HepG2 (cell line): ENCODE results near the gene NME9. TPM values are rescaled to one million over a fixed set of nuclear protein-coding genes. Genes with fewer than 3 reads are reported as not detected.
A peak's percentile ranks its signal among the peaks of the same experiment; 100 is the strongest.

ENCODE experiments used
- ARHGAP35 ChIP-seq: sonication (generic); formaldehyde crosslinking; IDR thresholded peaks from 2 replicates; pipeline ENCODE4 v1.9.0; 2022; ENCODE audit warnings: mild to moderate bottlenecking, inconsistent platforms, moderate library complexity, missing genetic modification reagents, borderline replicate concordance
- DNMT3B ChIP-seq: conservative IDR thresholded peaks from 2 replicates; pipeline ENCODE4 v1.6.1; 2016; ENCODE audit warnings: missing biosample characterization, control low read depth
- HHEX ChIP-seq: IDR thresholded peaks from 2 replicates; pipeline ENCODE4 v1.6.1; 2016; ENCODE audit warnings: control low read depth
- HNF4A ChIP-seq: sonication (generic); formaldehyde crosslinking; IDR thresholded peaks from 2 replicates; pipeline ENCODE4 v1.4.0; 2020; ENCODE audit warnings: missing genetic modification reagents
- HNF4G ChIP-seq, 2 experiments: sonication (generic) in 1 of 2; formaldehyde crosslinking in 1 of 2; IDR thresholded peaks; 2 replicates each; pipeline versions ENCODE4 v1.4.0 to v1.6.1; 2011 to 2020; ENCODE audit warnings: borderline replicate concordance in 2 of 2, low read depth in 2 of 2, mild to moderate bottlenecking in 2 of 2, low read length in 1 of 2, missing genetic modification reagents in 1 of 2, moderate library complexity in 1 of 2
- HOXA7 ChIP-seq: sonication (generic); formaldehyde crosslinking; IDR thresholded peaks from 2 replicates; pipeline ENCODE4 v1.8.1; 2022; ENCODE audit warnings: mild to moderate bottlenecking, missing genetic modification reagents, moderate library complexity
- NFYB ChIP-seq: sonication (generic); formaldehyde crosslinking; IDR thresholded peaks from 2 replicates; pipeline ENCODE4 v1.4.0; 2020; ENCODE audit warnings: missing genetic modification reagents
- NKX3-1 ChIP-seq: sonication (generic); formaldehyde crosslinking; IDR thresholded peaks from 2 replicates; pipeline ENCODE4 v1.5.0; 2020; ENCODE audit warnings: missing genetic modification reagents
- RFX3 ChIP-seq: IDR thresholded peaks from 2 replicates; pipeline ENCODE4 v1.6.1; 2016; ENCODE audit warnings: missing biosample characterization, missing genetic modification reagents
- SUZ12 ChIP-seq: fragments of 150-350 bp; IDR thresholded peaks from 2 replicates; pipeline ENCODE4 v1.6.1; 2014; ENCODE audit warnings: low read depth, low read length
- ZBTB43 ChIP-seq: sonication (generic); formaldehyde crosslinking; conservative IDR thresholded peaks from 2 replicates; pipeline ENCODE4 v1.4.0; 2020; ENCODE audit warnings: missing genetic modification reagents
- ZNF234 ChIP-seq: sonication (generic); formaldehyde crosslinking; conservative IDR thresholded peaks from 2 replicates; pipeline ENCODE4 v1.5.1; 2020; ENCODE audit warnings: mild to moderate bottlenecking, missing genetic modification reagents
- ZNF326 ChIP-seq: sonication (generic); formaldehyde crosslinking; IDR thresholded peaks from 2 replicates; pipeline ENCODE4 v1.4.0; 2020; ENCODE audit warnings: missing genetic modification reagents, borderline replicate concordance
- ZNF510 ChIP-seq: sonication (generic); formaldehyde crosslinking; IDR thresholded peaks from 2 replicates; pipeline ENCODE4 v1.4.0; 2020; ENCODE audit warnings: low read depth, mild to moderate bottlenecking, missing genetic modification reagents
- ZNF513 ChIP-seq: sonication (generic); formaldehyde crosslinking; conservative IDR thresholded peaks from 2 replicates; pipeline ENCODE4 v1.5.0; 2020; ENCODE audit warnings: missing genetic modification reagents
- ZNF7 ChIP-seq: IDR thresholded peaks from 2 replicates; pipeline ENCODE4 v1.6.1; 2016; ENCODE audit warnings: missing biosample characterization, missing genetic modification reagents
- ZNF784 ChIP-seq: sonication (generic); formaldehyde crosslinking; IDR thresholded peaks from 2 replicates; pipeline ENCODE4 v1.5.1; 2020; ENCODE audit warnings: missing genetic modification reagents, mild to moderate bottlenecking, borderline replicate concordance
- ZNF891 ChIP-seq: sonication (generic); formaldehyde crosslinking; IDR thresholded peaks from 2 replicates; pipeline ENCODE4 v1.5.0; 2020; ENCODE audit warnings: mild to moderate bottlenecking, missing genetic modification reagents
- polyA plus RNA-seq, 8 experiments: library from polyadenylated mRNA; depleted of rRNA in 3 of 8; stranded (reverse) in 7 of 8; unstranded in 1 of 8; fragments of >200 nt; fragmentation: Illumina TruSeq in 4 of 8; extraction: Trizol in 4 of 8; gene quantifications; 2 replicates each; pipeline versions ENCODE4 v1.2.1 to v1.2.3, GENCODE V29; 2011 to 2016; ENCODE audit warnings: low read depth in 4 of 8, missing spikeins in 1 of 8, mixed read lengths in 1 of 8; ENCODE audit not compliant: insufficient read depth in 1 of 8
- total RNA-seq, 5 experiments: library from RNA; depleted of rRNA; stranded (reverse); fragments of >200 nt; fragmentation: Illumina TruSeq; extraction: Trizol; gene quantifications; 2 replicates each; pipeline ENCODE4 v1.2.3, GENCODE V29; 2016; ENCODE audit warnings: low read depth in 1 of 5
- TF ChIP-seq, protein P1 (sequence below): sonication (generic); formaldehyde crosslinking; IDR thresholded peaks from 2 replicates; pipeline ENCODE4 v1.8.0; 2022; ENCODE audit warnings: missing genetic modification reagents, mild to moderate bottlenecking, moderate library complexity, borderline replicate concordance
- TF ChIP-seq, protein P2 (sequence below): IDR thresholded peaks from 2 replicates; pipeline ENCODE4 v1.6.1; 2016; ENCODE audit warnings: control low read depth
- TF ChIP-seq, protein P3 (sequence below): sonication (generic); formaldehyde crosslinking; IDR thresholded peaks from 2 replicates; pipeline ENCODE4 v1.4.0; 2020; ENCODE audit warnings: mild to moderate bottlenecking, missing genetic modification reagents, borderline replicate concordance

NME9 gene
- total and polyA plus RNA-seq, 2 of the 13 experiments (the other 11 are each of a cell fraction or from before 2014, with no cell fraction given): not detected

- TF ChIP-seq, protein P1, sequence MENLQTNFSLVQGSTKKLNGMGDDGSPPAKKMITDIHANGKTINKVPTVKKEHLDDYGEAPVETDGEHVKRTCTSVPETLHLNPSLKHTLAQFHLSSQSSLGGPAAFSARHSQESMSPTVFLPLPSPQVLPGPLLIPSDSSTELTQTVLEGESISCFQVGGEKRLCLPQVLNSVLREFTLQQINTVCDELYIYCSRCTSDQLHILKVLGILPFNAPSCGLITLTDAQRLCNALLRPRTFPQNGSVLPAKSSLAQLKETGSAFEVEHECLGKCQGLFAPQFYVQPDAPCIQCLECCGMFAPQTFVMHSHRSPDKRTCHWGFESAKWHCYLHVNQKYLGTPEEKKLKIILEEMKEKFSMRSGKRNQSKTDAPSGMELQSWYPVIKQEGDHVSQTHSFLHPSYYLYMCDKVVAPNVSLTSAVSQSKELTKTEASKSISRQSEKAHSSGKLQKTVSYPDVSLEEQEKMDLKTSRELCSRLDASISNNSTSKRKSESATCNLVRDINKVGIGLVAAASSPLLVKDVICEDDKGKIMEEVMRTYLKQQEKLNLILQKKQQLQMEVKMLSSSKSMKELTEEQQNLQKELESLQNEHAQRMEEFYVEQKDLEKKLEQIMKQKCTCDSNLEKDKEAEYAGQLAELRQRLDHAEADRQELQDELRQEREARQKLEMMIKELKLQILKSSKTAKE (CRISPR knock-in tag): 0 out of 2 replicates have a peak, but pooled peaks have one; percentile 35
- TF ChIP-seq HNF4G (IDR thresholded peaks at IDR 0.05; ENCODE audit: borderline replicate concordance, low read depth, low read length) (no peak), HNF4G (CRISPR knock-in tag; IDR thresholded peaks at IDR 0.05; ENCODE audit: borderline replicate concordance, low read depth) (no peak), ZNF326 (CRISPR knock-in tag) (no peak), ZNF7 (CRISPR knock-in tag) (no peak), ARHGAP35 (CRISPR knock-in tag) (no peak), NKX3-1 (CRISPR knock-in tag) (no peak), DNMT3B (no peak), HHEX (CRISPR knock-in tag) (no peak), RFX3 (CRISPR knock-in tag) (no peak), ZNF513 (CRISPR knock-in tag) (no peak), ZNF510 (no peak), ZNF234 (CRISPR knock-in tag) (no peak), SUZ12 (no peak), ZNF784 (CRISPR knock-in tag) (no peak; the same call in 1 of the 2 replicates), ZNF891 (peak; percentile 8; the same call in 1 of the 2 replicates), NFYB (no peak), ZBTB43 (CRISPR knock-in tag) (no peak), HOXA7 (CRISPR knock-in tag) (no peak), HNF4A (CRISPR knock-in tag) (no peak)
- TF ChIP-seq, protein P2, sequence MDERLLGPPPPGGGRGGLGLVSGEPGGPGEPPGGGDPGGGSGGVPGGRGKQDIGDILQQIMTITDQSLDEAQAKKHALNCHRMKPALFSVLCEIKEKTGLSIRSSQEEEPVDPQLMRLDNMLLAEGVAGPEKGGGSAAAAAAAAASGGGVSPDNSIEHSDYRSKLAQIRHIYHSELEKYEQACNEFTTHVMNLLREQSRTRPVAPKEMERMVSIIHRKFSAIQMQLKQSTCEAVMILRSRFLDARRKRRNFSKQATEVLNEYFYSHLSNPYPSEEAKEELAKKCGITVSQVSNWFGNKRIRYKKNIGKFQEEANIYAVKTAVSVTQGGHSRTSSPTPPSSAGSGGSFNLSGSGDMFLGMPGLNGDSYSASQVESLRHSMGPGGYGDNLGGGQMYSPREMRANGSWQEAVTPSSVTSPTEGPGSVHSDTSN (CRISPR knock-in tag): no peak
- TF ChIP-seq, protein P3, sequence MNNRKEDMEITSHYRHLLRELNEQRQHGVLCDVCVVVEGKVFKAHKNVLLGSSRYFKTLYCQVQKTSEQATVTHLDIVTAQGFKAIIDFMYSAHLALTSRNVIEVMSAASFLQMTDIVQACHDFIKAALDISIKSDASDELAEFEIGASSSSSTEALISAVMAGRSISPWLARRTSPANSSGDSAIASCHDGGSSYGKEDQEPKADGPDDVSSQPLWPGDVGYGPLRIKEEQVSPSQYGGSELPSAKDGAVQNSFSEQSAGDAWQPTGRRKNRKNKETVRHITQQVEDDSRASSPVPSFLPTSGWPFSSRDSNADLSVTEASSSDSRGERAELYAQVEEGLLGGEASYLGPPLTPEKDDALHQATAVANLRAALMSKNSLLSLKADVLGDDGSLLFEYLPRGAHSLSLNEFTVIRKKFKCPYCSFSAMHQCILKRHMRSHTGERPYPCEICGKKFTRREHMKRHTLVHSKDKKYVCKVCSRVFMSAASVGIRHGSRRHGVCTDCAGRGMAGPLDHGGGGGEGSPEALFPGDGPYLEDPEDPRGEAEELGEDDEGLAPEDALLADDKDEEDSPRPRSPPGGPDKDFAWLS: no peak
These were observed 18.5 kb upstream of the NME9 start, which contains the start of gene MRAS (continued) for GRCh38 chr3:138347960-138348753.
